Gastroesophageal sphincter (tissue), 4 donors: ENCODE results near the gene IL17B. TPM values are rescaled to one million over a fixed set of nuclear protein-coding genes. Genes with fewer than 3 reads are reported as not detected.
"Not testable (repeated sequence)": the region's sequence is repeated elsewhere in the genome, so short reads cannot be mapped to it uniquely, and the experiment has no call there.

Experiments
- ATAC-seq: fragments of 150-250 bp; one replicate; pipeline ENCODE4 v1.9.1; 2016; ENCODE audit warnings: mild to moderate bottlenecking, moderate library complexity
- H3K27ac ChIP-seq, 4 donors: fragments of 200-600 bp; sonication (generic) in 3 of 4; 1 replicate in 3 of 4; 2 replicates in 1 of 4; pipeline ENCODE4 v1.5.1; 2016 to 2019
- H3K27me3 ChIP-seq: fragments of 200-600 bp; sonication (generic); one replicate; pipeline ENCODE4 v1.5.1; 2019
- H3K36me3 ChIP-seq, 2 donors: fragments of 200-600 bp; sonication (generic); one replicate each; pipeline ENCODE4 v1.5.1; 2019; ENCODE audit warnings: control low read depth in 1 of 2
- H3K4me1 ChIP-seq, 3 donors: fragments of 200-600 bp; sonication (generic); 1 replicate in 2 of 3; 2 replicates in 1 of 3; pipeline ENCODE4 v1.5.1; 2016 to 2019; ENCODE audit warnings: control low read depth in 2 of 3
- H3K4me3 ChIP-seq, 2 donors: fragments of 200-600 bp; sonication (generic); one replicate each; pipeline ENCODE4 v1.5.1; 2019; ENCODE audit warnings: mild to moderate bottlenecking in 1 of 2, moderate library complexity in 1 of 2
- H3K9me3 ChIP-seq, 3 donors: fragments of 200-600 bp; sonication (generic); one replicate each; pipeline ENCODE4 v1.5.1; 2017 to 2019; ENCODE audit warnings: control low read depth in 2 of 3
- CTCF ChIP-seq, 4 experiments: fragments of 200-600 bp in 2 of 4; fragments of 450-650 bp in 2 of 4; sonication (generic) in 1 of 4; IDR thresholded peaks; one replicate each; pipeline ENCODE4 v1.5.1; 2017 to 2019; ENCODE audit warnings: antibody characterized with exemption in 4 of 4, mild to moderate bottlenecking in 2 of 4, moderate library complexity in 2 of 4
- EP300 ChIP-seq: sonication (generic); formaldehyde crosslinking; IDR thresholded peaks from one replicate; pipeline ENCODE4 v1.6.1; 2017; ENCODE audit warnings: antibody characterized with exemption, mild to moderate bottlenecking
- POLR2A ChIP-seq, 2 donors: fragments of 450-650 bp; IDR thresholded peaks; one replicate each; pipeline ENCODE4 v1.6.1; 2017; ENCODE audit warnings: antibody characterized with exemption in 2 of 2, mild to moderate bottlenecking in 2 of 2, moderate library complexity in 1 of 2
- POLR2AphosphoS5 ChIP-seq: sonication (generic); formaldehyde crosslinking; IDR thresholded peaks from one replicate; pipeline ENCODE4 v1.6.1; 2017; ENCODE audit warnings: antibody characterized with exemption
- WGBS, 2 donors: methylation state at CpG; one replicate each; pipeline ENCODE4 v1.1.5; 2018; ENCODE audit warnings: low coverage in 1 of 2; 5-methylcytosine and 5-hydroxymethylcytosine counted together
- total RNA-seq, 4 donors: library from RNA; depleted of rRNA; stranded (reverse); fragments of >200 nt; gene quantifications; one replicate each; pipeline ENCODE4 v1.1.0, GENCODE V29; 2016

Gene IL17B
- total RNA-seq, 4 donors from 2014 or later = 2.3 to 7.2 (median 4.0) TPM

- Histone ChIP-seq H3K36me3 (no peaks in the 10 kb centered on the region), H3K4me3 (no peak overlapping the region), H3K4me1 (peaks cover 2 to 66% (median 9%) of the 10 kb centered on the region in 3 donors), H3K27me3 (no peaks in the 10 kb centered on the region), H3K9me3 (no peaks in the 10 kb centered on the region), H3K27ac (peak overlapping the region; percentile 93 to 99 (median 95))
- no peak for ATAC-seq
- WGBS, 2 donors = 65 to 78% methylated on average over 4 of the region's 6 CpGs
- no peak for TF ChIP-seq EP300
- TF ChIP-seq POLR2AphosphoS5 = no peak
- no peak for TF ChIP-seq POLR2A (IDR thresholded peaks at IDR 0.05)
- no peak for TF ChIP-seq CTCF (IDR thresholded peaks at IDR 0.05)
Observed at GRCh38 chr5:149391524-149391923, 12.4 kb upstream of the IL17B start.

GRCh38 chr5:149391076-149391475 lies 12.0 kb upstream of the IL17B start:
- H3K36me3 ChIP-seq, H3K9me3 ChIP-seq, H3K27me3 ChIP-seq, ATAC-seq, H3K4me3 ChIP-seq: not testable (repeated sequence)
- peaks cover 3 to 70% (median 9%) of the 10 kb centered on the region in 3 donors for H3K4me1 ChIP-seq
- 75 to 83% methylated on average over 1 to 5 of the region's 6 CpGs for WGBS, 2 donors
- H3K27ac ChIP-seq = peak overlapping the region; percentile 93 to 99 (median 95)

DNA sequence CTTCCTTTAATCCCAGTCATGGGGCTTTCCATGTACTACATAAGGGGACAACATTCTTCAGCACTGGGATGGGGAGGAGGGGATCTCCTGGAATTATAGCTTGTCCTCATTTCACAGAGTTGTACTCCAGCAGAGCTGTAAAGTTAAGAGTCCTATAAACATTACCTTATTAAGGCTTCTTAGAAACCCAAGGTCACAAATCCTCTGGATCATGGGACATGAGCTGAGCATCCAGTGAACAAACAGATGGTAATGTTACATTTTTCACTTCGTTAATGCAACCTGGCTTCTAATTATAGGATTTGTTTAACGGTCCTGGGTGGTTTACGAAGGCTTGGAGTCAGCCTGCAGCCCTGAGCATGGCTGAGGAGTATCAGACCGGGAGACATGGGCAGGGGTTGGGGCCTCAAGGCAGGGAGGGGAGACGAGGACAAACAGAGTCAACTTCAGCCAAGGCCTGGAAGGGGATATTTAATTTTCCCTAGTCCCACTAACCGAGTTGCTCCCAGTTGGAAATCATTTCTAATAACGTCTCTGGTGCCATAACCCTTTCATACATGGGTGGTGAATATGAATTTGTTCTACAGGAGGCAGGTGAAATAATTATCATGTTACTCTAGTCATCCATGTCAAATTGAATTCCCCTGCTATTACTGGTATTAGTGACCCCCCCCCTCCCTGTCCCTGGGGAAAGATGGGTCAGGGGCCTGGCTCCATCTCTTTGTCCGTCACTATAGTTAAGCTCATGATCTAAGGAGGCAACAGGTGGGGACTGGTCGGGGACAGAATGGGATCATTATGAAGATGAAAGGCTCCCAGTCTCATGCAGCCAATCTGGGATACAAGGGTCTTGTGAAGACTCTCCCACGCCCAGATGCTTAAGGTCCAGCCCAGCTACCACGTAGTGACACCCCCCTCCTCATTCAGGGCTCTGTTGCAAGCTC lies 10.7 kb upstream of the IL17B start:
- H3K36me3 ChIP-seq = no peaks in the 10 kb centered on the region
- 32 to 60% methylated on average over 9 to 10 of the region's 11 CpGs for WGBS, 2 donors
- peaks cover 9 to 83% (median 9%) of the 10 kb centered on the region in 3 donors for H3K4me1 ChIP-seq
- H3K27ac ChIP-seq = peak overlapping the region; percentile 93 to 99 (median 95)
- H3K4me3 ChIP-seq = no peak overlapping the region
- TF ChIP-seq EP300 = peak; percentile 90
- TF ChIP-seq POLR2AphosphoS5 = peak; percentile 89
- no peak for TF ChIP-seq CTCF (IDR thresholded peaks at IDR 0.05)
- TF ChIP-seq POLR2A (IDR thresholded peaks at IDR 0.05) = peak; percentile 21 to 49
- peak; percentile 79 for ATAC-seq
- no peaks in the 10 kb centered on the region for H3K27me3 ChIP-seq
- H3K9me3 ChIP-seq = no peaks in the 10 kb centered on the region

DNA sequence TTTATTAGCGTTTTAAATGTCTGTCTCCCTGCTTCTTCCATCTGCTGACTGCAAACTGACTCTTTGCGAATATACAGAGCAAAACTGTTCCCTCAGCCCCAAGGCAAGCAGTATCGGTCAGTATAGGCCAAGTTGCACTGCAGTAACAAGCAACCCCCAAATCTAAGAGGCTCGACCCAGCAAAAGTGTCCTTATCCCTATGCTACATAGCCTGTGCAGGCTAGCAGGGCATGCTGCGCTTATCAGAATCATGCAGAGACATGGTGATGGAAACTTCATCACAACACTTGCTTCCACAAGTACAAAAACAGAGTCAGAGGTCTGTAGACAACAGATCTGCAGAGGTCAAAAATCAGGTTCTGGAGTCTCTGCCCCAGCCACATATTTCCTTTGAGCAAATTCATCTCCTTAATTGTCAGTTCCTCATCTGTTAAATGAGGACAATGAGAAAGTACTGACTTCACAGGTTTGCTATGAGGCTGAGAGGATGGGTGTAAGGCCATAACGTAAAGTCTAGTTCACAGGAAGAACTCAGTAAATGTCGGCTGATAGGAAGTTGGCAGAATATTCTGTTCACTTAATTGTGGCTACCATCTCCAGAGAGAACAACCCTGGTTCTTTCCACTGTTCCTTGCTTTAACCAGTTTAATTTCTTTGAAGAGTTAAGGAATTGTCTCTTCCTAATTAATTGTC lies 9.6 kb upstream of the IL17B start:
- no peaks in the 10 kb centered on the region for H3K27me3 ChIP-seq
- no peaks in the 10 kb centered on the region for H3K9me3 ChIP-seq
- 7 to 20% methylated on average over 3 of the region's 7 CpGs for whole genome bisulfite sequencing, 2 donors
- peak overlapping the region; percentile 93 to 99 (median 95) for H3K27ac ChIP-seq
- peaks cover 9 to 94% (median 13%) of the 10 kb centered on the region in 3 donors for H3K4me1 ChIP-seq
- H3K4me3 ChIP-seq = no peak overlapping the region
- TF ChIP-seq POLR2AphosphoS5 = no peak
- TF ChIP-seq EP300 = no peak
- TF ChIP-seq CTCF (IDR thresholded peaks at IDR 0.05) = no peak
- TF ChIP-seq POLR2A (IDR thresholded peaks at IDR 0.05) = no peak
- no peaks in the 10 kb centered on the region for H3K36me3 ChIP-seq
- no peak for ATAC-seq

DNA sequence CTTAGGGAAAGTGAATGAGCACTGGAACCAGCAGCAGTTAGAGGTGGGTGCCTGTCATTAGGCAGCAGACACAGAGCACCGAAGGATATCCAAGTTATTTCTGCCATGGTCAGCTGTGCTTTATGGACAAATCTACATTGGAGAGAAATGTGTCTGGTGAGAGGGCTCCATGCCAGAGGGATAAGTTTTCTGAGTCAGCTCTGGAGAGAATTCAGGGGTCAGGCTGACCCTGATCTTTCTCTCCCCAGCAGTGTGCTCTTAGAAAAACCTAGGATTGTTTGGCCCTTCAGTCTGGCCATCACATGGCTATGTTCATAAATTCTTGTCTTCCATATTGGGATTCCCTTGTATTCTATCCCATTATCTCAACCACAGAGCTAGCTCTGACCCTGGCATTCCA lies 8.9 kb upstream of the IL17B start:
- TF ChIP-seq POLR2AphosphoS5 = peak; percentile 41
- TF ChIP-seq EP300 = no peak
- WGBS, 2 donors = 0% methylated on average over 1 of the region's 1 CpG
- H3K27ac ChIP-seq = peak overlapping the region; percentile 93 to 99 (median 95)
- peaks cover 9 to 97% (median 13%) of the 10 kb centered on the region in 3 donors for H3K4me1 ChIP-seq
- H3K36me3 ChIP-seq = no peaks in the 10 kb centered on the region
- no peak for ATAC-seq
- H3K9me3 ChIP-seq = no peaks in the 10 kb centered on the region
- no peak overlapping the region for H3K4me3 ChIP-seq
- H3K27me3 ChIP-seq = no peaks in the 10 kb centered on the region
